Measurements from ENCODE around the gene SEMA6B. TPM values are rescaled to one million over a fixed set of nuclear protein-coding genes. Genes with fewer than 3 reads are reported as not detected.

SEMA6B gene
- total and polyA plus RNA-seq, 10 of the 15 experiments (the other 5 are each of a cell fraction or from before 2014, with no cell fraction given): 0.13 TPM; not detected in 9

DNA sequence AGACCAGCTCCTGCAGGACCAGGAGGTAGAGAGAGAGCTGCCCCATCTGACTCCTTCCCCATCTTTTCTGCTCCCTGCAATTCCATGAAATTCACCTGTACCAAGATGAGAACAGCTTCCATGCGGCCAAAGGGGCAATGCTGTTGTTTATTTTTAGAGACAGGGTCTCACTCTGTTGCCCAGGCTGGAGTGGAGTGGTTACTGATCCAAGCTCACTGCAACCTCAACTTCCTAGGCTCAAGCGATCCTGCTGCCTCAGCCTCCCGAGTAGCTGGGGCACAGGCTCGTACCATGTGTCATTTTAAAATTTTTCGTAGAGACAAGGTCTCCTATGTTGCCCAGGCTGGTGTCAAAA, 37.6 kb downstream of the SEMA6B start:
- H4K20me1 ChIP-seq (ENCODE audit: control insufficient read depth, insufficient read depth): no peaks in the 10 kb centered on the region
- no peak overlapping the region for H3K4me3 ChIP-seq
- no TSS peak for BruUV-seq (replicated peaks)
- TF ChIP-seq, protein P1, sequence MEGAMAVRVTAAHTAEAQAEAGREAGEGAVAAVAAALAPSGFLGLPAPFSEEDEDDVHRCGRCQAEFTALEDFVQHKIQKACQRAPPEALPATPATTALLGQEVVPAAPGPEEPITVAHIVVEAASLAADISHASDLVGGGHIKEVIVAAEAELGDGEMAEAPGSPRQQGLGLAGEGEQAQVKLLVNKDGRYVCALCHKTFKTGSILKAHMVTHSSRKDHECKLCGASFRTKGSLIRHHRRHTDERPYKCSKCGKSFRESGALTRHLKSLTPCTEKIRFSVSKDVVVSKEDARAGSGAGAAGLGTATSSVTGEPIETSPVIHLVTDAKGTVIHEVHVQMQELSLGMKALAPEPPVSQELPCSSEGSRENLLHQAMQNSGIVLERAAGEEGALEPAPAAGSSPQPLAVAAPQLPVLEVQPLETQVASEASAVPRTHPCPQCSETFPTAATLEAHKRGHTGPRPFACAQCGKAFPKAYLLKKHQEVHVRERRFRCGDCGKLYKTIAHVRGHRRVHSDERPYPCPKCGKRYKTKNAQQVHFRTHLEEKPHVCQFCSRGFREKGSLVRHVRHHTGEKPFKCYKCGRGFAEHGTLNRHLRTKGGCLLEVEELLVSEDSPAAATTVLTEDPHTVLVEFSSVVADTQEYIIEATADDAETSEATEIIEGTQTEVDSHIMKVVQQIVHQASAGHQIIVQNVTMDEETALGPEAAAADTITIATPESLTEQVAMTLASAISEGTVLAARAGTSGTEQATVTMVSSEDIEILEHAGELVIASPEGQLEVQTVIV (IDR thresholded peaks at IDR 0.05; ENCODE audit: borderline replicate concordance, partially characterized antibody): no peak
- TF ChIP-seq IKZF2 (IDR thresholded peaks at IDR 0.05) (no peak), MTA2 (IDR thresholded peaks at IDR 0.05; ENCODE audit: low read depth) (no peak), SUZ12 (IDR thresholded peaks at IDR 0.05; ENCODE audit: unreplicated experiment) (no peak), FOXM1 (IDR thresholded peaks at IDR 0.05; ENCODE audit: low read depth, low read length) (no peak)
- TF ChIP-seq, protein P2, sequence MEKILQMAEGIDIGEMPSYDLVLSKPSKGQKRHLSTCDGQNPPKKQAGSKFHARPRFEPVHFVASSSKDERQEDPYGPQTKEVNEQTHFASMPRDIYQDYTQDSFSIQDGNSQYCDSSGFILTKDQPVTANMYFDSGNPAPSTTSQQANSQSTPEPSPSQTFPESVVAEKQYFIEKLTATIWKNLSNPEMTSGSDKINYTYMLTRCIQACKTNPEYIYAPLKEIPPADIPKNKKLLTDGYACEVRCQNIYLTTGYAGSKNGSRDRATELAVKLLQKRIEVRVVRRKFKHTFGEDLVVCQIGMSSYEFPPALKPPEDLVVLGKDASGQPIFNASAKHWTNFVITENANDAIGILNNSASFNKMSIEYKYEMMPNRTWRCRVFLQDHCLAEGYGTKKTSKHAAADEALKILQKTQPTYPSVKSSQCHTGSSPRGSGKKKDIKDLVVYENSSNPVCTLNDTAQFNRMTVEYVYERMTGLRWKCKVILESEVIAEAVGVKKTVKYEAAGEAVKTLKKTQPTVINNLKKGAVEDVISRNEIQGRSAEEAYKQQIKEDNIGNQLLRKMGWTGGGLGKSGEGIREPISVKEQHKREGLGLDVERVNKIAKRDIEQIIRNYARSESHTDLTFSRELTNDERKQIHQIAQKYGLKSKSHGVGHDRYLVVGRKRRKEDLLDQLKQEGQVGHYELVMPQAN (conservative IDR thresholded peaks at IDR 0.05): no peak
- TF ChIP-seq, protein P3, sequence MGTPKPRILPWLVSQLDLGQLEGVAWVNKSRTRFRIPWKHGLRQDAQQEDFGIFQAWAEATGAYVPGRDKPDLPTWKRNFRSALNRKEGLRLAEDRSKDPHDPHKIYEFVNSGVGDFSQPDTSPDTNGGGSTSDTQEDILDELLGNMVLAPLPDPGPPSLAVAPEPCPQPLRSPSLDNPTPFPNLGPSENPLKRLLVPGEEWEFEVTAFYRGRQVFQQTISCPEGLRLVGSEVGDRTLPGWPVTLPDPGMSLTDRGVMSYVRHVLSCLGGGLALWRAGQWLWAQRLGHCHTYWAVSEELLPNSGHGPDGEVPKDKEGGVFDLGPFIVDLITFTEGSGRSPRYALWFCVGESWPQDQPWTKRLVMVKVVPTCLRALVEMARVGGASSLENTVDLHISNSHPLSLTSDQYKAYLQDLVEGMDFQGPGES (IDR thresholded peaks at IDR 0.05): no peak
- TF ChIP-seq, protein P4, sequence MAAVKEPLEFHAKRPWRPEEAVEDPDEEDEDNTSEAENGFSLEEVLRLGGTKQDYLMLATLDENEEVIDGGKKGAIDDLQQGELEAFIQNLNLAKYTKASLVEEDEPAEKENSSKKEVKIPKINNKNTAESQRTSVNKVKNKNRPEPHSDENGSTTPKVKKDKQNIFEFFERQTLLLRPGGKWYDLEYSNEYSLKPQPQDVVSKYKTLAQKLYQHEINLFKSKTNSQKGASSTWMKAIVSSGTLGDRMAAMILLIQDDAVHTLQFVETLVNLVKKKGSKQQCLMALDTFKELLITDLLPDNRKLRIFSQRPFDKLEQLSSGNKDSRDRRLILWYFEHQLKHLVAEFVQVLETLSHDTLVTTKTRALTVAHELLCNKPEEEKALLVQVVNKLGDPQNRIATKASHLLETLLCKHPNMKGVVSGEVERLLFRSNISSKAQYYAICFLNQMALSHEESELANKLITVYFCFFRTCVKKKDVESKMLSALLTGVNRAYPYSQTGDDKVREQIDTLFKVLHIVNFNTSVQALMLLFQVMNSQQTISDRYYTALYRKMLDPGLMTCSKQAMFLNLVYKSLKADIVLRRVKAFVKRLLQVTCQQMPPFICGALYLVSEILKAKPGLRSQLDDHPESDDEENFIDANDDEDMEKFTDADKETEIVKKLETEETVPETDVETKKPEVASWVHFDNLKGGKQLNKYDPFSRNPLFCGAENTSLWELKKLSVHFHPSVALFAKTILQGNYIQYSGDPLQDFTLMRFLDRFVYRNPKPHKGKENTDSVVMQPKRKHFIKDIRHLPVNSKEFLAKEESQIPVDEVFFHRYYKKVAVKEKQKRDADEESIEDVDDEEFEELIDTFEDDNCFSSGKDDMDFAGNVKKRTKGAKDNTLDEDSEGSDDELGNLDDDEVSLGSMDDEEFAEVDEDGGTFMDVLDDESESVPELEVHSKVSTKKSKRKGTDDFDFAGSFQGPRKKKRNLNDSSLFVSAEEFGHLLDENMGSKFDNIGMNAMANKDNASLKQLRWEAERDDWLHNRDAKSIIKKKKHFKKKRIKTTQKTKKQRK (IDR thresholded peaks at IDR 0.05; ENCODE audit: low read depth, low read length): no peak
- intact Hi-C loops (cut with micrococcal nuclease; ENCODE audit: unreplicated experiment): no loop called here
- ChIA-PET CTCF (interaction anchor here (0.5 to 1.6 kb wide), 4 partner anchors 13 to 114 kb away, joined by 4 to 7 read pairs (median 5); partner anchors contain the start of gene LRG1), POLR2A (no interaction called here), RAD21 (ENCODE audit: unreplicated experiment) (interaction anchor here (0.8 kb wide), 1 partner anchor 114 kb away, joined by 4 read pairs; no protein-coding TSS in a partner anchor), SMC1A (ENCODE audit: uncharacterized antibody, unreplicated experiment) (no interaction called here)
- H3K4me1 ChIP-seq (ENCODE audit: control insufficient read depth, insufficient read depth, low read length): no peaks in the 10 kb centered on the region
- no peaks in the 10 kb centered on the region for H3K79me2 ChIP-seq (ENCODE audit: control insufficient read depth, insufficient read depth, low read length)
- H3K4me2 ChIP-seq (ENCODE audit: control insufficient read depth, insufficient read depth): no peak overlapping the region
- 17% methylated on average over 5 of the region's 5 CpGs for WGBS (ENCODE audit: insufficient coverage, insufficient replicate concordance, low lambda C conversion rate, missing lambda C conversion rate)
- H2AFZ ChIP-seq (ENCODE audit: control insufficient read depth, low read depth, low read length): no peak overlapping the region
- H3K27ac ChIP-seq (ENCODE audit: control insufficient read depth, insufficient read depth): no peak overlapping the region
- in situ Hi-C loops (cut with MboI): no loop called here
- no peak for FAIRE-seq
- H3K27me3 ChIP-seq (replicated peaks in 1 of 2; ENCODE audit: control insufficient read depth in 2 of 2, insufficient read depth in 2 of 2, low read length in 1 of 2): no peaks in the 10 kb centered on the region
- H3K9me3 ChIP-seq (replicated peaks; ENCODE audit: control insufficient read depth, insufficient read depth, low read length): no peaks in the 10 kb centered on the region
- no peak for DNase-seq (ENCODE audit: low read depth, low spot score)
- H3K36me3 ChIP-seq (ENCODE audit: control insufficient read depth in 2 of 2, insufficient read depth in 2 of 2, low read length in 1 of 2): no peaks in the 10 kb centered on the region
- H3K9ac ChIP-seq (ENCODE audit: control insufficient read depth, insufficient read depth, low read length): no peak overlapping the region
- ATAC-seq: no peak

Measured in GM12878 (cell line).